Upper lobe of left lung (tissue), 6 donors: ENCODE results near the gene ACTRT2. TPM values are rescaled to one million over a fixed set of nuclear protein-coding genes. Genes with fewer than 3 reads are reported as not detected.

Experiments used
- ATAC-seq, 2 donors: fragments of 200-7000 bp; cut with Tn5 transposase; one replicate each; pipeline ENCODE4 v1.9.1; 2022; ENCODE audit warnings: mild to moderate bottlenecking in 2 of 2, moderate library complexity in 2 of 2; ENCODE audit not compliant: low FRiP score in 2 of 2
- DNase-seq, 2 donors: peaks; one replicate each; pipeline ENCODE4 v3.0.0-alpha.2; 2019 to 2020
- H3K27ac ChIP-seq, 4 donors: fragments of 200-600 bp; sonication (generic); one replicate each; pipeline ENCODE4 v1.5.1; 2016 to 2019
- H3K27me3 ChIP-seq, 4 donors: fragments of 200-600 bp; sonication (generic); one replicate each; pipeline ENCODE4 v1.5.1; 2017 to 2019
- H3K36me3 ChIP-seq, 4 donors: fragments of 200-600 bp; sonication (generic); one replicate each; pipeline ENCODE4 v1.5.1; 2016 to 2019
- H3K4me1 ChIP-seq, 4 donors: fragments of 200-600 bp; sonication (generic); one replicate each; pipeline ENCODE4 v1.5.1; 2018 to 2019
- H3K4me3 ChIP-seq, 4 donors: fragments of 200-600 bp; sonication (generic); one replicate each; pipeline ENCODE4 v1.5.1; 2017 to 2019; ENCODE audit warnings: mild to moderate bottlenecking in 2 of 4, moderate library complexity in 1 of 4
- H3K9me3 ChIP-seq, 4 donors: fragments of 200-600 bp; sonication (generic); one replicate each; pipeline ENCODE4 v1.5.1; 2018 to 2019
- EP300 ChIP-seq, 4 donors: sonication (generic); formaldehyde crosslinking; IDR thresholded peaks; one replicate each; pipeline ENCODE4 v1.5.1; 2017; ENCODE audit warnings: antibody characterized with exemption in 4 of 4, control low read depth in 2 of 4
- POLR2A ChIP-seq, 4 donors: fragments of 450-650 bp; IDR thresholded peaks; one replicate each; pipeline ENCODE4 v1.5.1; 2016 to 2017; ENCODE audit warnings: antibody characterized with exemption in 4 of 4, mild to moderate bottlenecking in 2 of 4
- POLR2AphosphoS5 ChIP-seq, 2 donors: sonication (generic); formaldehyde crosslinking; IDR thresholded peaks; one replicate each; pipeline ENCODE4 v1.5.1; 2017; ENCODE audit warnings: antibody characterized with exemption in 2 of 2
- WGBS, 2 donors: methylation state at CpG; one replicate each; pipeline ENCODE4 v1.1.5; 2017 to 2018; 5-methylcytosine and 5-hydroxymethylcytosine counted together
- total RNA-seq, 6 donors: library from RNA; depleted of rRNA in 4 of 6; stranded (reverse); fragments of >200 nt in 4 of 6; gene quantifications; one replicate each; pipeline versions ENCODE4 v1.1.0 to v1.2.1, GENCODE V29; 2016 to 2021
- TF ChIP-seq, protein P1 (sequence below), 6 experiments: fragments of 450-650 bp in 4 of 6; fragments of 200-600 bp in 2 of 6; sonication (generic) in 2 of 6; IDR thresholded peaks; one replicate each; pipeline ENCODE4 v1.5.1; 2016 to 2019; ENCODE audit warnings: antibody characterized with exemption in 6 of 6
- donor health status: DM: no; HTN: no; CAD: no; lungs with moderate emphysema.
- donor health status: DM: no; HTN: yes; CAD: no; lungs with severe emphysema.

The ACTRT2 gene
- total RNA-seq, 6 donors from 2014 or later = not detected

GRCh38 chr1:2986549-2987305 lies 34.5 kb upstream of the ACTRT2 start:
- DNase-seq (peak in 1 of 2 donors; percentile 45), ATAC-seq (no peak)
- no peak for TF ChIP-seq EP300 (IDR thresholded peaks at IDR 0.05)
- TF ChIP-seq, protein P1, sequence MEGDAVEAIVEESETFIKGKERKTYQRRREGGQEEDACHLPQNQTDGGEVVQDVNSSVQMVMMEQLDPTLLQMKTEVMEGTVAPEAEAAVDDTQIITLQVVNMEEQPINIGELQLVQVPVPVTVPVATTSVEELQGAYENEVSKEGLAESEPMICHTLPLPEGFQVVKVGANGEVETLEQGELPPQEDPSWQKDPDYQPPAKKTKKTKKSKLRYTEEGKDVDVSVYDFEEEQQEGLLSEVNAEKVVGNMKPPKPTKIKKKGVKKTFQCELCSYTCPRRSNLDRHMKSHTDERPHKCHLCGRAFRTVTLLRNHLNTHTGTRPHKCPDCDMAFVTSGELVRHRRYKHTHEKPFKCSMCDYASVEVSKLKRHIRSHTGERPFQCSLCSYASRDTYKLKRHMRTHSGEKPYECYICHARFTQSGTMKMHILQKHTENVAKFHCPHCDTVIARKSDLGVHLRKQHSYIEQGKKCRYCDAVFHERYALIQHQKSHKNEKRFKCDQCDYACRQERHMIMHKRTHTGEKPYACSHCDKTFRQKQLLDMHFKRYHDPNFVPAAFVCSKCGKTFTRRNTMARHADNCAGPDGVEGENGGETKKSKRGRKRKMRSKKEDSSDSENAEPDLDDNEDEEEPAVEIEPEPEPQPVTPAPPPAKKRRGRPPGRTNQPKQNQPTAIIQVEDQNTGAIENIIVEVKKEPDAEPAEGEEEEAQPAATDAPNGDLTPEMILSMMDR (IDR thresholded peaks at IDR 0.05) = no peak
- no peak for TF ChIP-seq POLR2AphosphoS5 (IDR thresholded peaks at IDR 0.05)
- no peak for TF ChIP-seq POLR2A (IDR thresholded peaks at IDR 0.05)
- H3K4me3 ChIP-seq = no peak overlapping the region
- no peaks in the 10 kb centered on the region for H3K36me3 ChIP-seq
- H3K27ac ChIP-seq = no peak overlapping the region
- no peaks in the 10 kb centered on the region for H3K9me3 ChIP-seq
- H3K27me3 ChIP-seq = no peaks in the 10 kb centered on the region
- 91 to 92% methylated on average over 8 to 10 of the region's 10 CpGs for WGBS, 2 donors
- no peaks in the 10 kb centered on the region for H3K4me1 ChIP-seq

GRCh38 chr1:2987773-2988172 lies 33.5 kb upstream of the ACTRT2 start:
- Histone ChIP-seq H3K36me3 (no peaks in the 10 kb centered on the region), H3K27ac (no peak overlapping the region), H3K4me3 (no peak overlapping the region), H3K9me3 (no peaks in the 10 kb centered on the region), H3K27me3 (no peaks in the 10 kb centered on the region), H3K4me1 (no peaks in the 10 kb centered on the region)
- ATAC-seq (no peak), DNase-seq (peak in 1 of 2 donors; percentile 63)
- WGBS, 2 donors = 82 to 86% methylated on average over 14 to 16 of the region's 16 CpGs
- TF ChIP-seq, protein P1 (IDR thresholded peaks at IDR 0.05) = no peak
- TF ChIP-seq POLR2AphosphoS5 (IDR thresholded peaks at IDR 0.05) = no peak

DNA sequence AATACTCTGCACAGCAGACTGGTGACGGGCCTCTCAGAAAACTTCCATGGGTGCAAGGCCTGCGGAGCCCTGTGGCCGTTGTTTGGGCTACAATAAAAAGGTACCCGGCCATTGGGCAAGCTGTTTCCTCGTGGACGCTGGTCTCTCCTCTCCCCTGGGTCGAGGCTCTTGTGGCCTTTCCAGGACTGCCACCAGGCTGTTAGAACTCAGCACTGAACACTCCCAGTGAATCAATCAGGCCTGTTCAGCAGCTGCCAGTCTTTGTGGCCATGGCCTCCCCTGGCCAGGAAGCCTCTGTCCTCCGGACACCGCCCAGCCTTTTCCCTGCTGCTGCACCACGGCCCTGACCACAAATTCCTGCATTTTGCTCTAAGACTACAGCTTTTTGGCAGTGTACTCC lies 33.0 kb upstream of the ACTRT2 start:
- no peak overlapping the region for H3K4me3 ChIP-seq
- 83 to 84% methylated on average over 10 of the region's 10 CpGs for WGBS, 2 donors
- no peaks in the 10 kb centered on the region for H3K36me3 ChIP-seq
- H3K4me1 ChIP-seq = no peaks in the 10 kb centered on the region
- no peaks in the 10 kb centered on the region for H3K9me3 ChIP-seq
- TF ChIP-seq, protein P1 (IDR thresholded peaks at IDR 0.05) = no peak
- TF ChIP-seq EP300 (IDR thresholded peaks at IDR 0.05) = no peak
- no peak for TF ChIP-seq POLR2AphosphoS5 (IDR thresholded peaks at IDR 0.05)
- no peak for TF ChIP-seq POLR2A (IDR thresholded peaks at IDR 0.05)
- DNase-seq = peak in 1 of 2 donors; percentile 8
- H3K27ac ChIP-seq = no peak overlapping the region
- no peaks in the 10 kb centered on the region for H3K27me3 ChIP-seq
- no peak for ATAC-seq

DNA sequence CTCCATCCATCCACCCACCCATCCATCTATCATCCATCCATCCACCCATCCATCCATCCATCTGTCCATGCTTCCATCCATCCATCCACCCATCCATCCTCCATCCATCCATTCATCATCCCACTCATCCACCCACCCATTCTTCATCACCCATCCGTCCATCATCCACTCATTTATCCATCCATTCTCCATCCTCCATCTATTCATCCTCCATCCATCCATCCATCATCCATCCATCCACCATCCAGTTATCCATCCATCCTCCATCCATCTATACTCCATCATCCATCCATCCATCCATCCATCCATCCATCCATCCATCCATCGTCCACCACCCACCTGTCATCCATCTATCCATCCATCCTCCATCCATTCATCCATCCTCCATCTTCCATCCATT lies 32.1 kb upstream of the ACTRT2 start:
- Histone ChIP-seq H3K4me3 (no peak overlapping the region), H3K27me3 (no peaks in the 10 kb centered on the region), H3K27ac (no peak overlapping the region), H3K4me1 (no peaks in the 10 kb centered on the region), H3K9me3 (peaks cover 0 to 8% (median 1%) of the 10 kb centered on the region in 4 donors), H3K36me3 (no peaks in the 10 kb centered on the region)
- WGBS, 2 donors = 85 to 87% methylated on average over 2 of the region's 2 CpGs
- no peak for ATAC-seq
- TF ChIP-seq, protein P1 (IDR thresholded peaks at IDR 0.05) = no peak
- TF ChIP-seq POLR2A (IDR thresholded peaks at IDR 0.05) (no peak), POLR2AphosphoS5 (IDR thresholded peaks at IDR 0.05) (no peak), EP300 (IDR thresholded peaks at IDR 0.05) (no peak)
- DNase-seq = no peak

- DNase-seq (peak in 1 of 2 donors; percentile 41), ATAC-seq (peak in 1 of 2 donors; percentile 4)
- H3K4me1 ChIP-seq = no peaks in the 10 kb centered on the region
- H3K27ac ChIP-seq = no peak overlapping the region
- WGBS, 2 donors = 74 to 80% methylated on average over 2 to 4 of the region's 7 CpGs
- peaks cover 3 to 16% (median 6%) of the 10 kb centered on the region in 4 donors for H3K9me3 ChIP-seq
- no peak overlapping the region for H3K4me3 ChIP-seq
- H3K36me3 ChIP-seq = no peaks in the 10 kb centered on the region
- no peaks in the 10 kb centered on the region for H3K27me3 ChIP-seq
- no peak for TF ChIP-seq POLR2AphosphoS5 (IDR thresholded peaks at IDR 0.05)
- TF ChIP-seq EP300 (IDR thresholded peaks at IDR 0.05) = no peak
- no peak for TF ChIP-seq POLR2A (IDR thresholded peaks at IDR 0.05)
- TF ChIP-seq, protein P1 (IDR thresholded peaks at IDR 0.05) = no peak
Measured at GRCh38 chr1:2989976-2990375, 31.3 kb upstream of the ACTRT2 start.
